ENCODE results near the gene LRRC58.

DNA sequence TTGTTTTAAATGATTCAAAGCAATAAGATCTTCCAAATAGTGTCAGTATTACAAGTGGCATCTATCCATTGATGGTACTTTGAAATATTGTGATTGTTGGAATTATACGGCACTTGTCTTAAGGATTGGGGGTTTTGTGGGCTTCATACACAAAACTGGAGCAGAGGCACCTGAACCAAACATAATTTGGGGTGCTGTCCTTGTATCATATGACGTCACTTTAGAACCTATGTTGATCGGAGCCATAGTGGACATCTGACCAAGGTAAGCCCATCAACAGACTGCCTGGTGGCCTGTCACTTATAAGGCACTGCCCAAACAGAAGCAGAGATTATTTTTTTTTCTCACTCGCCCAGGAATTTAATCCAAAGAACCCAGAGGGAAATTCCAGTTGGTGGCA, 2.9 kb upstream of the LRRC58 start:
- TF ChIP-seq, protein P1, sequence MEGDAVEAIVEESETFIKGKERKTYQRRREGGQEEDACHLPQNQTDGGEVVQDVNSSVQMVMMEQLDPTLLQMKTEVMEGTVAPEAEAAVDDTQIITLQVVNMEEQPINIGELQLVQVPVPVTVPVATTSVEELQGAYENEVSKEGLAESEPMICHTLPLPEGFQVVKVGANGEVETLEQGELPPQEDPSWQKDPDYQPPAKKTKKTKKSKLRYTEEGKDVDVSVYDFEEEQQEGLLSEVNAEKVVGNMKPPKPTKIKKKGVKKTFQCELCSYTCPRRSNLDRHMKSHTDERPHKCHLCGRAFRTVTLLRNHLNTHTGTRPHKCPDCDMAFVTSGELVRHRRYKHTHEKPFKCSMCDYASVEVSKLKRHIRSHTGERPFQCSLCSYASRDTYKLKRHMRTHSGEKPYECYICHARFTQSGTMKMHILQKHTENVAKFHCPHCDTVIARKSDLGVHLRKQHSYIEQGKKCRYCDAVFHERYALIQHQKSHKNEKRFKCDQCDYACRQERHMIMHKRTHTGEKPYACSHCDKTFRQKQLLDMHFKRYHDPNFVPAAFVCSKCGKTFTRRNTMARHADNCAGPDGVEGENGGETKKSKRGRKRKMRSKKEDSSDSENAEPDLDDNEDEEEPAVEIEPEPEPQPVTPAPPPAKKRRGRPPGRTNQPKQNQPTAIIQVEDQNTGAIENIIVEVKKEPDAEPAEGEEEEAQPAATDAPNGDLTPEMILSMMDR (IDR thresholded peaks at IDR 0.05 in 4 of 5, conservative IDR thresholded peaks at IDR 0.05 in 1 of 5) = no peak
- no peak for TF ChIP-seq POLR2A (IDR thresholded peaks at IDR 0.05)

All from gastrocnemius medialis (tissue), 4 donors.